H1 (cell line): ENCODE data around the gene LCN12. TPM values are rescaled to one million over a fixed set of nuclear protein-coding genes. Genes with fewer than 3 reads are reported as not detected.
A peak's percentile ranks its signal among the peaks of the same experiment; 100 is the strongest.

Source experiments
- CTCF ChIA-PET: fragments of 300-600 bp; sonication (Branson Sonifier 250); formaldehyde crosslinking; loops from one replicate; lab custom pipeline; 2021; ENCODE audit not compliant: partially characterized antibody; lab: Charles Lee
- POLR2A ChIA-PET: fragments of 300-600 bp; sonication (Branson Sonifier 250); formaldehyde crosslinking; loops from one replicate; lab custom pipeline; 2021; ENCODE audit warnings: inconsistent platforms; ENCODE audit not compliant: partially characterized antibody; lab: Charles Lee
- DNase-seq, 2 experiments: peaks; one replicate each; pipeline versions ENCODE4 v3.0.0 to v3.0.0-alpha.2; 2010 to 2022; ENCODE audit warnings: low spot score in 2 of 2, low read depth in 1 of 2, mixed read lengths in 1 of 2
- FAIRE-seq: peaks from 2 replicates; lab custom pipeline; 2011; peaks lifted over from hg19 to GRCh38; lab: Jason Lieb, UNC
- H2AFZ ChIP-seq: 2 replicates; pipeline ENCODE4 v1.8.1; 2012; ENCODE audit warnings: low read length, inconsistent platforms
- H2AK5ac ChIP-seq: 2 replicates; pipeline ENCODE4 v1.6.1; 2013; ENCODE audit warnings: low read depth, low read length
- H2BK120ac ChIP-seq: replicated peaks from 2 replicates; pipeline ENCODE3; 2013; ENCODE audit warnings: low read depth, low read length, inconsistent platforms
- H2BK12ac ChIP-seq: 2 replicates; pipeline ENCODE4 v1.6.1; 2013; ENCODE audit warnings: low read depth, low read length
- H2BK15ac ChIP-seq: 2 replicates; pipeline ENCODE4 v1.6.1; 2013; ENCODE audit warnings: low read length
- H2BK20ac ChIP-seq: 2 replicates; pipeline ENCODE4 v1.6.1; 2013; ENCODE audit warnings: low read length
- H2BK5ac ChIP-seq: 2 replicates; pipeline ENCODE4 v1.6.1; 2013; ENCODE audit warnings: low read depth, low read length
- H3K14ac ChIP-seq: 2 replicates; pipeline ENCODE4 v1.6.1; 2013; ENCODE audit warnings: inconsistent platforms; ENCODE audit not compliant: insufficient read length
- H3K18ac ChIP-seq: 2 replicates; pipeline ENCODE4 v1.6.1; 2013; ENCODE audit warnings: low read length; ENCODE audit errors: extremely low read depth
- H3K23ac ChIP-seq: 2 replicates; pipeline ENCODE4 v1.6.1; 2013; ENCODE audit warnings: inconsistent platforms; ENCODE audit not compliant: insufficient read length
- H3K23me2 ChIP-seq: 2 replicates; pipeline ENCODE4 v1.6.1; 2013; ENCODE audit warnings: low read depth, low read length
- H3K27ac ChIP-seq: 2 replicates; pipeline ENCODE4 v1.6.1; 2011; ENCODE audit warnings: low read depth, low read length, inconsistent platforms
- H3K27me3 ChIP-seq, 4 experiments: replicated peaks in 1 of 4; 1 replicate in 1 of 4; 2 replicates in 3 of 4; pipeline versions ENCODE4 v1.6.1 to v1.8.1; 2011 to 2013; ENCODE audit warnings: low read length in 3 of 4, mild to moderate bottlenecking in 3 of 4, inconsistent platforms in 2 of 4, mixed read lengths in 2 of 4, moderate library complexity in 1 of 4; ENCODE audit not compliant: control insufficient read depth in 3 of 4, insufficient read depth in 3 of 4; ENCODE audit errors: extremely low read depth in 1 of 4
- H3K36me3 ChIP-seq, 4 experiments: 2 replicates each; pipeline versions ENCODE4 v1.6.1 to v1.8.1; 2011 to 2013; ENCODE audit warnings: mild to moderate bottlenecking in 4 of 4, low read length in 3 of 4, moderate library complexity in 2 of 4, control low read depth in 1 of 4, inconsistent platforms in 1 of 4; ENCODE audit not compliant: insufficient read depth in 4 of 4, control insufficient read depth in 2 of 4
- H3K4ac ChIP-seq: replicated peaks from 2 replicates; pipeline ENCODE3; 2013; ENCODE audit warnings: low read length, low read depth, mixed read lengths, inconsistent platforms; ENCODE audit not compliant: insufficient read length
- H3K4me1 ChIP-seq, 4 experiments: replicated peaks in 1 of 4; 1 replicate in 1 of 4; 2 replicates in 3 of 4; pipeline versions ENCODE4 v1.6.1 to v1.8.1; 2011 to 2013; ENCODE audit warnings: low read length in 3 of 4, inconsistent platforms in 2 of 4, mixed read lengths in 1 of 4; ENCODE audit not compliant: insufficient read depth in 4 of 4, control insufficient read depth in 3 of 4
- H3K4me2 ChIP-seq, 2 experiments: 2 replicates each; pipeline versions ENCODE4 v1.6.1 to v1.8.1; 2011 to 2013; ENCODE audit warnings: low read depth in 2 of 2, low read length in 2 of 2, control low read depth in 1 of 2, inconsistent platforms in 1 of 2, mild to moderate bottlenecking in 1 of 2; ENCODE audit not compliant: insufficient read depth in 1 of 2
- H3K4me3 ChIP-seq, 4 experiments: fragments of 200-600, 300-600 bp in 1 of 4; sonication (generic), shearing (Covaris generic), sonication (Bioruptor Twin) in 1 of 4; 2 replicates each; pipeline versions ENCODE4 v1.5.1 to v1.8.1; 2011 to 2016; ENCODE audit warnings: low read length in 4 of 4, low read depth in 3 of 4, control low read depth in 2 of 4, inconsistent platforms in 2 of 4, mild to moderate bottlenecking in 2 of 4, mixed read lengths in 1 of 4, moderate library complexity in 1 of 4; ENCODE audit not compliant: insufficient read depth in 2 of 4; ENCODE audit errors: extremely low read depth in 1 of 4
- H3K56ac ChIP-seq: replicated peaks from 2 replicates; pipeline ENCODE3; 2013; ENCODE audit warnings: low read depth, mild to moderate bottlenecking, mixed read lengths, low read length, inconsistent platforms; ENCODE audit not compliant: insufficient read length
- H3K79me1 ChIP-seq: 2 replicates; pipeline ENCODE4 v1.6.1; 2013; ENCODE audit warnings: low read depth, low read length, control low read depth
- H3K79me2 ChIP-seq, 2 experiments: 2 replicates each; pipeline versions ENCODE4 v1.6.1 to v1.8.1; 2012 to 2013; ENCODE audit warnings: low read length in 2 of 2, mild to moderate bottlenecking in 2 of 2, inconsistent platforms in 1 of 2; ENCODE audit not compliant: insufficient read depth in 2 of 2, control insufficient read depth in 1 of 2
- H3K9ac ChIP-seq, 4 experiments: replicated peaks in 1 of 4; 1 replicate in 1 of 4; 2 replicates in 3 of 4; pipeline versions ENCODE4 v1.6.1 to v1.8.1; 2011 to 2013; ENCODE audit warnings: low read depth in 3 of 4, low read length in 3 of 4, control low read depth in 2 of 4, mild to moderate bottlenecking in 2 of 4, moderate library complexity in 2 of 4, inconsistent platforms in 1 of 4; ENCODE audit errors: extremely low read depth in 1 of 4
- H3K9me3 ChIP-seq, 2 experiments: 2 replicates each; pipeline versions ENCODE4 v1.6.1 to v1.8.1; 2012 to 2013; ENCODE audit warnings: mild to moderate bottlenecking in 2 of 2, moderate library complexity in 2 of 2, control low read depth in 1 of 2, inconsistent platforms in 1 of 2, low read depth in 1 of 2, low read length in 1 of 2, mixed read lengths in 1 of 2; ENCODE audit not compliant: insufficient read depth in 2 of 2
- H4K20me1 ChIP-seq, 2 experiments: replicated peaks in 1 of 2; 2 replicates each; pipeline versions ENCODE3 to v1.8.1; 2011 to 2013; ENCODE audit warnings: inconsistent platforms in 2 of 2, low read length in 2 of 2, mild to moderate bottlenecking in 1 of 2; ENCODE audit not compliant: insufficient read depth in 2 of 2, control insufficient read depth in 1 of 2
- H4K5ac ChIP-seq: 2 replicates; pipeline ENCODE4 v1.6.1; 2013; ENCODE audit warnings: low read length, low read depth, mixed read lengths, inconsistent platforms; ENCODE audit not compliant: insufficient read length
- H4K8ac ChIP-seq: 2 replicates; pipeline ENCODE4 v1.8.0; 2013; ENCODE audit warnings: mild to moderate bottlenecking, moderate library complexity, low read length, inconsistent platforms; ENCODE audit not compliant: insufficient read depth; ENCODE audit errors: extremely low read depth
- H4K91ac ChIP-seq: replicated peaks from 2 replicates; pipeline ENCODE3; 2013; ENCODE audit warnings: low read length, mixed read lengths, inconsistent platforms; ENCODE audit not compliant: insufficient read length
- EZH2 ChIP-seq: fragments of 200-600 bp; sonication (generic); IDR thresholded peaks from 2 replicates; pipeline ENCODE4 v1.7.1; 2012; ENCODE audit warnings: low read depth, mild to moderate bottlenecking, moderate library complexity, low read length, inconsistent platforms; ENCODE audit not compliant: severe bottlenecking
- HDAC2 ChIP-seq, 2 experiments: fragments of 300-600 bp in 1 of 2; sonication (generic) in 1 of 2; IDR thresholded peaks; 2 replicates each; pipeline ENCODE4 v1.6.1; 2011 to 2012; ENCODE audit warnings: low read depth in 2 of 2, low read length in 2 of 2, mild to moderate bottlenecking in 2 of 2, moderate library complexity in 2 of 2, borderline replicate concordance in 1 of 2, inconsistent platforms in 1 of 2
- HDAC6 ChIP-seq: IDR thresholded peaks from one replicate; pipeline ENCODE4 v1.7.1; 2012; ENCODE audit warnings: low read depth, mild to moderate bottlenecking, inconsistent platforms, low read length, moderate library complexity
- MAX ChIP-seq: IDR thresholded peaks from 2 replicates; pipeline ENCODE4 v1.6.1; 2012; ENCODE audit warnings: inconsistent platforms
- PHF8 ChIP-seq: fragments of 200-600 bp; sonication (generic); conservative IDR thresholded peaks from 2 replicates; pipeline ENCODE4 v1.7.1; 2012; ENCODE audit warnings: low read depth, mild to moderate bottlenecking, inconsistent platforms, low read length, moderate library complexity
- WGBS, 2 experiments: shearing (Covaris generic) in 1 of 2; methylation state at CpG; one replicate each; pipeline versions ENCODE4 v1.1.6 to v1.1.7; 2013 to 2015; ENCODE audit warnings: low lambda C conversion rate in 2 of 2, mixed read lengths in 2 of 2, inconsistent platforms in 1 of 2, low coverage in 1 of 2, missing lambda C conversion rate in 1 of 2; ENCODE audit not compliant: insufficient replicate concordance in 2 of 2, insufficient coverage in 1 of 2, insufficient read length in 1 of 2; ENCODE audit errors: extremely low coverage in 1 of 2, missing lambda C conversion rate in 1 of 2; 5-methylcytosine and 5-hydroxymethylcytosine counted together
- polyA plus RNA-seq, 7 experiments: library from polyadenylated mRNA; depleted of rRNA in 3 of 7; stranded (reverse) in 5 of 7; unstranded in 2 of 7; fragments of >200 nt in 5 of 7; fragments of 200-250 nt in 2 of 7; gene quantifications; 1 replicate in 5 of 7; 2 replicates in 1 of 7; 4 replicates in 1 of 7; pipeline versions ENCODE4 v1.2.1 to v1.2.3, GENCODE V29; 2011 to 2013; ENCODE audit warnings: missing spikeins in 2 of 7, mixed read lengths in 2 of 7
- total RNA-seq: library from RNA; stranded (reverse); fragmentation: NEBNext Ultra II Directional; extraction: Animal tissue kit (Norgen Biotek cat#: 25700); gene quantifications from 2 replicates; pipeline ENCODE4 v1.2.1, GENCODE V29; 2021

The LCN12 gene
- total and polyA plus RNA-seq, 2 of the 8 experiments (the other 6 are each of a cell fraction or from before 2014, with no cell fraction given) = 1.1 to 1.7 TPM

- no peak for FAIRE-seq
- CTCF ChIA-PET = interaction anchor here (0.6 to 9.4 kb wide), 24 partner anchors 9 to 1370 kb away, joined by 3 to 45 read pairs (median 6); partner anchors contain the start of genes ABCA2, CLIC3, LCN12 and SAPCD2
These were observed 21.8 kb downstream of the LCN12 start for GRCh38 chr9:136973618-136974617.

More at GRCh38 chr9:136973618-136974617, 21.8 kb downstream of the LCN12 start:
- Histone ChIP-seq H2BK120ac (no peak overlapping the region), H3K79me1 (no peaks in the 10 kb centered on the region), H3K27ac (no peak overlapping the region), H3K56ac (no peak overlapping the region), H2AFZ (no peak overlapping the region), H3K9ac (no peak overlapping the region), H3K79me2 (no peaks in the 10 kb centered on the region), H4K8ac (peak overlapping the region; percentile 79; the same call in 1 of the 2 replicates), H4K20me1 (peaks cover 0 to 2% of the 10 kb centered on the region in 2 experiments), H3K23ac (no peak overlapping the region), H2BK5ac (no peak overlapping the region), H3K9me3 (no peaks in the 10 kb centered on the region), H3K23me2 (peaks cover 8% of the 10 kb centered on the region; the same call in 1 of the 2 replicates), H3K4me1 (peaks cover 0 to 11% (median 4%) of the 10 kb centered on the region in 4 experiments; a peak in 5 of 7 replicates), H3K18ac (no peak overlapping the region), H2BK20ac (no peak overlapping the region), H3K14ac (no peak overlapping the region), H3K4me2 (no peak overlapping the region), H3K36me3 (no peaks in the 10 kb centered on the region), H3K4ac (no peak overlapping the region), H3K4me3 (no peak overlapping the region), H4K91ac (no peak overlapping the region), H3K27me3 (peaks cover 0 to 5% (median 2%) of the 10 kb centered on the region in 4 experiments; a peak in 2 of 7 replicates), H4K5ac (no peak overlapping the region), H2BK15ac (no peak overlapping the region), H2BK12ac (no peak overlapping the region), H2AK5ac (no peak overlapping the region)
- WGBS, 2 experiments = 87% methylated on average over 23 of the region's 29 CpGs; no CpG with 5 or more reads in 1 of the 2 experiments
- TF ChIP-seq HDAC2 (IDR thresholded peaks at IDR 0.05; ENCODE audit: borderline replicate concordance in 1 of 2, low read depth in 2 of 2, low read length in 2 of 2) (no peak), HDAC6 (no peak), PHF8 (no peak), MAX (no peak), EZH2 (no peak)
- DNase-seq = no peak
- POLR2A ChIA-PET = interaction anchor here (1.4 to 2.8 kb wide), 3 partner anchors 8 to 22 kb away, joined by 3 to 10 read pairs (median 5); partner anchors contain the start of gene CLIC3
